ENCODE measurements around the gene TOLLIP. TPM values are rescaled to one million over a fixed set of nuclear protein-coding genes. Genes with fewer than 3 reads are reported as not detected.

The TOLLIP gene
- total and polyA plus RNA-seq, 9 of the 15 experiments (the other 6 are each of a cell fraction or from before 2014, with no cell fraction given) = 0.23 to 22.8 (median 7.1) TPM

- TF ChIP-seq ZNF398 (CRISPR knock-in tag; IDR thresholded peaks at IDR 0.05) = no peak
Measured at GRCh38 chr11:1269957-1270356, 39.5 kb downstream of the TOLLIP start (continued).

- H2AFZ ChIP-seq (ENCODE audit: low read depth, low read length) = no peak overlapping the region
- TF ChIP-seq ERF (CRISPR knock-in tag; IDR thresholded peaks at IDR 0.05) (no peak), XRCC5 (IDR thresholded peaks at IDR 0.05; ENCODE audit: low read depth, low read length) (no peak), NR4A1 (CRISPR knock-in tag; IDR thresholded peaks at IDR 0.05) (no peak), NR4A1 (tag; IDR thresholded peaks at IDR 0.05) (no peak)
- H3K27me3 ChIP-seq (ENCODE audit: control insufficient read depth in 2 of 2, insufficient read depth in 2 of 2, low read length in 2 of 2) = peaks cover 0 to 7% of the 10 kb centered on the region in 2 experiments; a peak in 1 of 5 replicates
- peaks cover 3 to 23% of the 10 kb centered on the region in 2 experiments; a peak in 4 of 5 replicates for H3K4me1 ChIP-seq (replicated peaks in 1 of 2; ENCODE audit: control insufficient read depth in 2 of 2, insufficient read depth in 2 of 2, low read length in 2 of 2)
- H3K9me1 ChIP-seq (ENCODE audit: control insufficient read depth, insufficient read depth, low read length) = peaks cover 3% of the 10 kb centered on the region
- in situ Hi-C loops (cut with MboI) (no loop called here), intact Hi-C loops (cut with micrococcal nuclease) (no loop called here)
- no peaks in the 10 kb centered on the region for H4K20me1 ChIP-seq (replicated peaks; ENCODE audit: control insufficient read depth, insufficient read depth, low read length)
- no peaks in the 10 kb centered on the region for H3K36me3 ChIP-seq (ENCODE audit: control insufficient read depth, insufficient read depth, low read length)
- DNase-seq (ENCODE audit: extremely low read depth in 1 of 4, low spot score in 3 of 4) (no peak), FAIRE-seq (no peak), ATAC-seq (no peak)
- CTCF ChIA-PET (ENCODE audit: low intra/inter-chr PET ratio) = no interaction called here
- H3K4me2 ChIP-seq (ENCODE audit: insufficient read depth, low read length) = no peak overlapping the region
- no peaks in the 10 kb centered on the region for H3K79me2 ChIP-seq (ENCODE audit: control insufficient read depth, insufficient read depth, low read length)
- no peak overlapping the region for H3K4me3 ChIP-seq
- no peak overlapping the region for H3K27ac ChIP-seq (ENCODE audit: extremely low read depth, low read depth, low read length)
- POLR2A ChIA-PET = no interaction called here
- H3K9ac ChIP-seq (ENCODE audit: insufficient read depth in 1 of 2, low read depth in 2 of 2, low read length in 2 of 2) = no peak overlapping the region
- H3K9me3 ChIP-seq (replicated peaks; ENCODE audit: control insufficient read depth, insufficient read depth, low read depth, low read length) = peaks cover 3% of the 10 kb centered on the region; the same call in 1 of the 2 replicates
- WGBS (ENCODE audit: insufficient coverage, low coverage, missing lambda C conversion rate) = 19% methylated on average over 9 of the region's 9 CpGs
- no TSS peak for BruUV-seq (replicated peaks)
Measured at GRCh38 chr11:1267441-1268100, 41.9 kb downstream of the TOLLIP start.

Data from K562 (cell line).